Prostate gland (tissue), 2 donors: ENCODE results near the gene H2BW2.
"Not testable (repeated sequence)": the region's sequence is repeated elsewhere in the genome, so short reads cannot be mapped to it uniquely, and the experiment has no call there.

ENCODE experiments used
- CTCF ChIP-seq, 4 experiments: fragments of 200-600 bp in 2 of 4; fragments of 450-650 bp in 2 of 4; sonication (generic) in 2 of 4; IDR thresholded peaks; 1 replicate in 3 of 4; 2 replicates in 1 of 4; pipeline ENCODE4 v1.5.1; 2016 to 2019; ENCODE audit warnings: antibody characterized with exemption in 4 of 4, mild to moderate bottlenecking in 2 of 4, moderate library complexity in 2 of 4
- POLR2A ChIP-seq: fragments of 450-650 bp; IDR thresholded peaks from one replicate; pipeline ENCODE4 v1.6.1; 2016; ENCODE audit warnings: antibody characterized with exemption, mild to moderate bottlenecking

DNA sequence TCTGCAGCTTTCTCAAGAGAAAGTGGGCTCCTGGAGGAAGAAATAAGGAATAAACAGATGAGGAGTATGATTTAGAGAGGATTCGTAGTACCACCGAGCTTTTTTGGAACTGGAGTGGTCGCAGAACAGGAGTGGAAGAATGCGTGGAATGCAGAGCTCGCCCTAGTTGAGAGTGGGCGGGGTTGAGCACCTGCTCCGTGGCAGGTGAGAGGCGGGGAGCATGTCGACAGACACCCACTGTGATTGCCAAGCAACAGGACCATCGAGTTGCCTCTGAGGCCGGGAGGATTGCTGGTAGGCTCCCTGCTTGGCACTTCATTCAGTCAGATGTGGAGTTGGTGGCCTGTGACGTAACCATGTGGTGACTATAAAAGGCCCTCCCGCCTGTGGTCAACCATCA is 15.2 kb downstream of the H2BW2 start:
- not testable (repeated sequence) for TF ChIP-seq POLR2A; CTCF (IDR thresholded peaks at IDR 0.05)
